Adrenal gland (tissue), 12 donors: ENCODE measurements around the gene ITPRID1. TPM values are rescaled to one million over a fixed set of nuclear protein-coding genes. Genes with fewer than 3 reads are reported as not detected.

Experiments
- DNase-seq, 7 donors: peaks; one replicate each; pipeline ENCODE4 v3.0.0-alpha.2; 2019 to 2020
- H3K27ac ChIP-seq, 5 donors: fragments of 200-600 bp; sonication (generic) in 4 of 5; 1 replicate in 3 of 5; 2 replicates in 2 of 5; pipeline versions ENCODE4 v1.5.1 to v1.8.0; 2016 to 2020; ENCODE audit warnings: mild to moderate bottlenecking in 1 of 5
- H3K27me3 ChIP-seq: fragments of 200-600 bp; 2 replicates; pipeline ENCODE4 v1.8.0; 2021
- H3K36me3 ChIP-seq, 2 donors: fragments of 200-600 bp; replicated peaks in 1 of 2; 1 replicate in 1 of 2; 2 replicates in 1 of 2; pipeline versions ENCODE4 v1.5.1 to v1.8.0; 2018 to 2022
- H3K4me1 ChIP-seq, 2 donors: fragments of 200-600 bp; replicated peaks in 1 of 2; 1 replicate in 1 of 2; 2 replicates in 1 of 2; pipeline versions ENCODE4 v1.5.1 to v1.8.0; 2018 to 2021
- H3K4me3 ChIP-seq, 4 donors: fragments of 200-600 bp; sonication (generic) in 3 of 4; one replicate each; pipeline ENCODE4 v1.5.1; 2016 to 2018
- H3K9me3 ChIP-seq, 3 donors: fragments of 200-600 bp; sonication (generic) in 1 of 3; replicated peaks in 1 of 3; 1 replicate in 2 of 3; 2 replicates in 1 of 3; pipeline versions ENCODE4 v1.5.1 to v1.8.0; 2016 to 2021
- CTCF ChIP-seq, 6 experiments: fragments of 450-650 bp in 4 of 6; fragments of 200-600 bp in 2 of 6; sonication (generic) in 1 of 6; IDR thresholded peaks; 1 replicate in 5 of 6; 2 replicates in 1 of 6; pipeline versions ENCODE4 v1.5.1 to v1.8.0; 2016 to 2021; ENCODE audit warnings: antibody characterized with exemption in 6 of 6, mild to moderate bottlenecking in 2 of 6, moderate library complexity in 1 of 6
- POLR2A ChIP-seq, 2 donors: fragments of 450-650 bp; IDR thresholded peaks; one replicate each; pipeline ENCODE4 v1.6.1; 2017; ENCODE audit warnings: antibody characterized with exemption in 2 of 2, mild to moderate bottlenecking in 2 of 2, moderate library complexity in 1 of 2
- WGBS, 4 donors: extraction: QIAGEN DNeasy Blood & Tissue Kit in 2 of 4; methylation state at CpG; one replicate each; pipeline versions ENCODE4 v1.1.5 to v1.1.7; 2013 to 2017; 5-methylcytosine and 5-hydroxymethylcytosine counted together
- intact Hi-C, 2 donors: fragments of 100-400 bp; cut with DNase I; formaldehyde crosslinking; loops; one replicate each; pipeline versions ENCODE4 v1.14.1 to v1.15.0; 2022 to 2023
- polyA plus RNA-seq, 3 donors: library from polyadenylated mRNA; stranded (reverse); fragments of 200-250 nt in 2 of 3; fragments of 350-450 nt in 1 of 3; fragmentation: Illumina TruSeq in 1 of 3; extraction: RNeasy Lipid Tissue Mini Kit (QIAGEN cat#74804) in 1 of 3; gene quantifications; one replicate each; pipeline ENCODE4 v1.2.3, GENCODE V29; 2013 to 2014
- total RNA-seq, 9 donors: library from RNA; depleted of rRNA in 4 of 9; stranded (reverse); fragments of >200 nt in 4 of 9; fragments of 120-200 nt in 1 of 9; fragmentation: NEBNext Ultra II Directional in 1 of 9; extraction: Animal tissue kit (Norgen Biotek cat#: 25700) in 1 of 9; gene quantifications; one replicate each; pipeline versions ENCODE4 v1.1.0 to v1.2.4, GENCODE V29; 2013 to 2023
- donor health status: healthy with polysubstance abuse.
- donor health status: Bipolar disorder and iron deficiency.
- donor health status: DM: yes; HTN: yes; CAD: no.
- donor health status: DM: no; HTN: no; CAD: no.
- donor health status: DM: no; HTN: no; CAD: no.
- donor health status: DM: yes; HTN: yes; CAD: no.

The ITPRID1 gene
- total and polyA plus RNA-seq, 12 donors: 0.06 TPM; not detected in 11

GRCh38 chr7:31603046-31603445 is 89.2 kb downstream of the ITPRID1 start:
- H3K27ac ChIP-seq: no peak overlapping the region
- no peaks in the 10 kb centered on the region for H3K9me3 ChIP-seq
- H3K36me3 ChIP-seq: no peaks in the 10 kb centered on the region
- no peak for TF ChIP-seq CTCF (IDR thresholded peaks at IDR 0.05)
- TF ChIP-seq POLR2A (IDR thresholded peaks at IDR 0.05): no peak
- WGBS, 4 donors: 51 to 59% (median 55%) methylated on average over 5 of the region's 5 CpGs
- H3K27me3 ChIP-seq: no peaks in the 10 kb centered on the region
- H3K4me1 ChIP-seq: no peaks in the 10 kb centered on the region
- no peak overlapping the region for H3K4me3 ChIP-seq
- intact Hi-C loops: no loop called here
- DNase-seq: no peak

- Histone ChIP-seq H3K4me1 (no peaks in the 10 kb centered on the region), H3K27ac (no peak overlapping the region), H3K36me3 (no peaks in the 10 kb centered on the region), H3K9me3 (no peaks in the 10 kb centered on the region), H3K27me3 (no peaks in the 10 kb centered on the region), H3K4me3 (no peak overlapping the region)
- intact Hi-C loops: no loop called here
- no peak for DNase-seq
- TF ChIP-seq CTCF (IDR thresholded peaks at IDR 0.05): no peak
- TF ChIP-seq POLR2A (IDR thresholded peaks at IDR 0.05): no peak
- 30 to 72% (median 54%) methylated on average over 1 of the region's 1 CpG for WGBS, 4 donors
These were observed 99.7 kb downstream of the ITPRID1 start for GRCh38 chr7:31613604-31614003.

DNA sequence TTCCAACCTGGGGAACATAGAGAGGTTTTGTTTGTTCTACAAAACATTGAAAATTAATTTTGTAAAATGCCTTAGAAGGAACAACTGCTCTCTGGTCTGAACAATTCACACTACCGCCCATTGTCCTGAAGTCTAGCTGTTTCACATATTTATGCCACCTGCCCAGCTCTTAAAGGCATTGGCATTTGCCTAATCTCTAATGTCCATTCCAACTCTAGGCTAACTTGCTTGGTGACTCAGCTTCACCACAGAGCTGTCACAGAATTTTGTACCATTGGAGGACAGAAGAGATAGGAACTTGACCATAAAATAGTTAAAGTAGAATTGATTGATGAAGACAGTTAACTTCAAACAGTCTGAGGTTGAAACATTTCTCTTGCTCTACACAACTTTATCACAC is 119.6 kb downstream of the ITPRID1 start:
- H3K27me3 ChIP-seq: no peaks in the 10 kb centered on the region
- TF ChIP-seq CTCF (IDR thresholded peaks at IDR 0.05) (no peak), POLR2A (IDR thresholded peaks at IDR 0.05) (no peak)
- no peaks in the 10 kb centered on the region for H3K4me1 ChIP-seq
- no peaks in the 10 kb centered on the region for H3K36me3 ChIP-seq
- no peak overlapping the region for H3K4me3 ChIP-seq
- no peak for DNase-seq
- H3K27ac ChIP-seq: no peak overlapping the region
- 55 to 100% (median 69%) methylated on average over 1 of the region's 1 CpG for WGBS, 4 donors
- intact Hi-C loops: loop anchor here in 1 of 2 donors (10.0 kb wide), 2 partner anchors 189 to 499 kb away; no protein-coding TSS in a partner anchor
- no peaks in the 10 kb centered on the region for H3K9me3 ChIP-seq

GRCh38 chr7:31633894-31634494 is 120.1 kb downstream of the ITPRID1 start:
- Histone ChIP-seq H3K36me3 (no peaks in the 10 kb centered on the region), H3K4me3 (no peak overlapping the region), H3K27me3 (no peaks in the 10 kb centered on the region), H3K27ac (no peak overlapping the region), H3K4me1 (no peaks in the 10 kb centered on the region), H3K9me3 (no peaks in the 10 kb centered on the region)
- TF ChIP-seq POLR2A (IDR thresholded peaks at IDR 0.05): no peak
- peak; percentile 36 to 61 (median 55) for TF ChIP-seq CTCF (IDR thresholded peaks at IDR 0.05)
- WGBS, 4 donors: 36 to 41% (median 38%) methylated on average over 2 of the region's 2 CpGs
- intact Hi-C loops: loop anchor here in 1 of 2 donors (10.0 kb wide), 2 partner anchors 189 to 499 kb away; no protein-coding TSS in a partner anchor
- peak; percentile 40 to 74 (median 48) for DNase-seq
